Esophagus squamous epithelium (tissue), 4 donors: Measurements from ENCODE around the gene PTPRQ.

Experiments
- CTCF ChIP-seq, 6 experiments: fragments of 450-650 bp in 4 of 6; fragments of 200-600 bp in 2 of 6; sonication (generic) in 2 of 6; IDR thresholded peaks; one replicate each; pipeline ENCODE4 v1.5.1; 2016 to 2019; ENCODE audit warnings: antibody characterized with exemption in 6 of 6, mild to moderate bottlenecking in 4 of 6, moderate library complexity in 4 of 6
- POLR2A ChIP-seq, 4 donors: fragments of 450-650 bp; IDR thresholded peaks; one replicate each; pipeline ENCODE4 v1.6.1; 2017; ENCODE audit warnings: antibody characterized with exemption in 4 of 4, mild to moderate bottlenecking in 4 of 4, moderate library complexity in 3 of 4

- no peak for TF ChIP-seq POLR2A (IDR thresholded peaks at IDR 0.05)
- no peak for TF ChIP-seq CTCF (IDR thresholded peaks at IDR 0.05)
These were observed 46.3 kb downstream of the PTPRQ start for GRCh38 chr12:80490329-80490728.
